HG03064 (cell line): ENCODE measurements around the gene IDUA.
"Not testable (repeated sequence)": the region's sequence is repeated elsewhere in the genome, so short reads cannot be mapped to it uniquely, and the experiment has no call there.

ENCODE experiments used
- ATAC-seq: cut with Tn5 transposase; IDR thresholded peaks from one replicate; pipeline ENCODE4 v1.9.1; 2021; ENCODE audit warnings: low read depth; ENCODE audit not compliant: unreplicated experiment

IDUA gene

GRCh38 chr4:1042352-1043055, 55.7 kb downstream of the IDUA start:
- no peak for ATAC-seq

DNA sequence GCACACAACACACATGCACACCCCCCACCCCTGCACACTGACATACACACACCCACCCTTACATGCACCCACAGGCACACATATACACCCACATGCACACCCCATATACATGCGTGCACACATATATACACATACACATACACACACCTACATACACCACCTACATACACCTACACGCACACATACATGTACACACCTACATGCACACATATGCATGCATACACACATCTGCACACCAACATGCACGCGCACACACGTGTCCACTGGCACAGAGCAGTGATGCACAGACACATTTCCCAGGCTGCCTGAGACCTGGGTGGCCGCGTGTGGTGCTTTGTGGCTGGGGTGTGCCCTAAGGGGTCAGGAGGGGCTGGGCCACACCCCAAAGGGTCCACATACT, 56.3 kb downstream of the IDUA start:
- no peak for ATAC-seq

- ATAC-seq = no peak
Observed at GRCh38 chr4:1043651-1044468, 57.0 kb downstream of the IDUA start.

DNA sequence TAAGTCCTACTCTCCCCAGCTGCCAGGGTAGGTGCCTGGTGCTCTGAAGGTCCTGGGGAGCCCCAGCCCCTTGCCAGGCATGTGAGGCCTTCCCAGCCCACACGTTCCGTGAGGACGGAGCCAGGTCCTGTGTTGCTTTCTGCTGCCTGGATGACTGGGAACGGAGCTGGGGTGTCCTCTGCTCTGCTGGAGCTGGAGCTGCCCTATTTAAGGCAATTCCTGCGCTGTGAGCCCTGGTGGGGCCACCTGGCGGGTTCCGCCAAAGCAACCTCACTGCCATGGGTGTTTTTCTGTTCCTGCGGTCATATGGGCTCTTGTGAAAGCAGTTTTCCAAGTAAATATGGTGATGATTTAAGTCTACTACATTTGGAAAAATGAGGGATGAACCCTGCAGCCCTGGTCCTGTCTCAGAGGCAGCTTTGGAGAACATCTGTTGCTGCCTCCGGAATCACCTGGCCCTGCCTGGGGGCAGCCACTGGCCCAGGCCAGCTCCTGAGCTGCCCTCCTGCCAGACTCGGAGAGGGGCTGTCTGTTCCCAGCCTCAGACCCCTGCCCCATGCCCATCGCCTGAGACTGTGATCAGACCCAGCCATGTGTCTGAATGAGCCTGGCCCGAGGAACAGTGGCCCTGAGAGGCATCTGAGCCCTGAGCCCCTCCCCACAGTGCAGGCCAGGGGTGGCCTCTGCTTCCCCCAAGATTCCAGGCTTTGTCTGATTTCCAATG, 57.8 kb downstream of the IDUA start:
- no peak for ATAC-seq

DNA sequence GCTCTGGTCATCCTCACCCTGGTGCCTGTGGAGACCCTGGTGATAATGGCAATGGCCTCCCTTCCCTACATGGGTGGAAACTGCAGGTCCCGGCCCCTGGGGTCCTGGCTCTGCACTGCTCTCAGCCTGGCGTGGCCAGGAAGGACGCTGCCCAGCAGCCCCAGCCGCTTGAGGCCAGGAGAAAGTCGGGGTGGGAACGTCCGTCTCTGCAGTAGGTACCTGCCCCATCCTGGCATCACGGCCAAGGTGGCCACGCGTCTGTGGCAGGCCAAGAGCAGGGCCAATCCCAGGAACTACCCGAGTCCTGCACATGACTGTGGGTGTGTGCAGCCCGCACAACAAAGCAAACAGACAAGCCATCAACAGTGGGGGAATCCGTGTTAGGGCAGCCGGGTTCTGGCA, 58.4 kb downstream of the IDUA start:
- ATAC-seq = no peak

DNA sequence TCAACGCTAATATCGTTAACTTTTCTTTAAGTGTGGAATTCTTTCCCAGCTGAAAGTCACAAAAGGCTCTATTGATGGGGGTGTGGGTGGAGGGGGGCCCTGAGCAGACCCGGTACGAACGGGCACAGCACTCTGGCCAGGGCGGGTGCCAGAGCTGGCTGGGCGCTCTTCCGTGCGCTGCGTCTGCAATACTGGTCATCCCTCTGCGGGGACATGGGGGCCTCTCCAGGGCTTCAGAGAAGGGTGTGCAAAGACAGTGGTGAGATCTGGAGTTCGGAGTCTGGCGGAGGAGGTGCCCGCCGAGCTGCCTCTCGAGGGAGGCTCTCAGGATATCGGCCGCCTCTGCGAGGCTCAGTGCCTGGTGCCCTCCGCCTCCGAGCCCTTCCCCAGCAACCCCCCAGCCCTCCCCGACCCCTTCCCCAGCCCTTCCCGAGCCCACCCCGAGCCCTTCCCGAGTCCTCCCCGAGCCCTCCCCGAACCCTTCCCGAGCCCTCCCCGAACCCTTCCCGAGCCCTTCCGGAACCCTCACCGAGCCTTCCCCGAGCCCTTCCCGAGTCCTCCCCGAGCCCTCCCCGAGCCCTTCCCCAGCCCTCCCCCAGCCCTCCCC, 58.9 kb downstream of the IDUA start:
- no peak for ATAC-seq

GRCh38 chr4:1046581-1047011, 59.8 kb downstream of the IDUA start:
- not testable (repeated sequence) for ATAC-seq

- ATAC-seq = no peak
Observed at GRCh38 chr4:1047106-1047975, 60.5 kb downstream of the IDUA start.

DNA sequence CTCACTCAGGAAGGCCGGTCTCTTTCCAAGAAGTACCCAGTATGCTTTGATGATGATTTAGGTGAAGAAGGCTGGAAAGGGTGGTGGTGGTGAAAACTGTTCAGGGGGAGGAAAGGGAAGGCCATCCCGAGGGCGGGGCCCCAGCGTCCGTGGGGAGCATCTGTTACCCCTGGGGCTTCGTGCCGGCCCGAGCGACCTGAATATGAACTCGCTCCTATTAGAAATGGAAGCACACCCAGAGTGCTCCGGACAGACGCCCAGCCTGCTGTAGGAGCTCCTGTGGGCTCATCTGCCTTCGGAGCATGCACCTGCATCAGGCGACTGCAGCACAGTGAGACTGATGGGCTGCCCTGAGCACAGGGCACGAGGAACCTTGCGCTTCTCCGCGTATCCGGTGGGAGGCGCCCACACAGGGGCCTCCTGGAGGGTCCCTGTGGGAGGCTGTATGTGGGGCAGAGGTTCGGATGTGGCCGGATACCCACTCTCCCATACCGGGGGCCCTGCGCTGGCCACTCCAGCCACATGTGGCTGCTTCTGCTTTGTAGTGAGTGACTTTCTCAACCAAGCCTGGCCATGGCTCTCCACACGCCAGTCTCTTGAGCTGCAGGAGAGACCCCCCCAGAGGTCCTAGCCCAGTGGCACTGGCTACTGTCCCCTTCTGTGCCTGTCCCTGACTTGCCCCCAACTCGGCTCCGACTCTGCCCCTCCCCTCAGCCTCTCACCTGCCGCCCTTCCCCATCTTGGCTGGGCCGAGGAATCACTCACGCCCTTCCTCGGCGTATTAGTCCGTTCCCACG, 61.3 kb downstream of the IDUA start:
- no peak for ATAC-seq

GRCh38 chr4:1048773-1049590, 62.1 kb downstream of the IDUA start:
- ATAC-seq = no peak

- no peak for ATAC-seq
Observed at GRCh38 chr4:1049591-1049905, 62.7 kb downstream of the IDUA start.

GRCh38 chr4:1050486-1051213, 63.8 kb downstream of the IDUA start:
- no peak for ATAC-seq

- ATAC-seq = no peak
Observed at GRCh38 chr4:1051472-1051871, 64.6 kb downstream of the IDUA start.

DNA sequence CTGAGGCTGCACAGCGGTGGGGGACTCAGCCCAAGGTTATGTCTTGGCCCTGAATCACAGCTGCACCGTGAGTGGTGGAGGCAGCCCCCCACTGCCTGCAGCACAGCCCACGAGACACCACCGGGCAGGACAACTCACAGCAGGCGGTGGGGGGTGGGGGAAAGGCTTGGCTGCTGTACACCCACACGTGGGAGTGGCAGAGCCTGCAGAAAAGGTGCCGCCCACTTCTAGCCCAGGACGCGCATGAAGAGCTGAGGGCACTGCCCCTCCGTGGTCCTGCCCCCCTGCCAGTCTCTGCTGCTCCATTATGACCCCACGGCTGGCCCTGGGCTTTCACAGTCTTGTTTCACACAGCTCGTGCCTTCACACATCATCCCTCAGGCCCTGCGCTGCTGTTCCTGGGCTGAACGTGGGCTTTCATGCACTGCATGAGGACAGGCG, 65.4 kb downstream of the IDUA start:
- no peak for ATAC-seq

DNA sequence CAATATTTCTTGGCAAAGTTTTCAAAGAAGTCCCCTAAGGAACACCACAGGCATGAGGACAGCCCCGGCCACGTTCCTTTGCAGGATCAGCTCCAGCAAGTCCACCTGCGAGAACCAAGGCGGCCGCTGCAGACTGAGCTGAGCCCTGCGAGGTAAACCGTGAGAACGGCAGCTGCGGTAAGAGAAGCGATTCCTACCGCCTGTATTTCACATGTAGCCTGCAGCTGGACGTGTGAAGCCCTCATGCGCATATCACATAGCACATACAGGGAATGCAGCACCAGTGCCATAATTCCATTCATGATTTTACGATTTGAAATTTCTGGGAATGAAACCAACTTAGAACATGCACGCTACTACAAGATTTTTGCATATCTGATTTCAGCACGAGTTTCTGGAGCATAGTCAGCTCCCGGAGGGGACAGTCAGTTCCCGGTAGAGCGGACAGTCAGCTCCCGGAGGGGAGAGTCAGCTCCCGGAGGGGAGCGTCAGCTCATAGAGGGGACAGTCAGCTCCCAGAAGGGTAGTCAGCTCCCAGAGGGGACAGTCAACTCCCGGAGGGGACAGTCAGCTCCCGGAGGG, 66.3 kb downstream of the IDUA start:
- ATAC-seq = no peak

- not testable (repeated sequence) for ATAC-seq
Observed at GRCh38 chr4:1053891-1054290, 67.0 kb downstream of the IDUA start.
